HG02885 (cell line): Measurements from ENCODE around the gene M1AP.
A peak's percentile ranks its signal among the peaks of the same experiment; 100 is the strongest.
"Not testable (repeated sequence)": the region's sequence is repeated elsewhere in the genome, so short reads cannot be mapped to it uniquely, and the experiment has no call there.

ENCODE experiments used
- ATAC-seq: cut with Tn5 transposase; IDR thresholded peaks from one replicate; pipeline ENCODE4 v1.9.1; 2021; ENCODE audit warnings: mild to moderate bottlenecking; ENCODE audit not compliant: unreplicated experiment, poor library complexity

Gene M1AP

GRCh38 chr2:74569686-74570085 is 78.4 kb downstream of the M1AP start:
- no peak for ATAC-seq

GRCh38 chr2:74567881-74568280 is 80.2 kb downstream of the M1AP start:
- ATAC-seq, result no peak

GRCh38 chr2:74566754-74567085 is 81.4 kb downstream of the M1AP start:
- ATAC-seq, result no peak

- ATAC-seq, result no peak
These were observed 81.9 kb downstream of the M1AP start for GRCh38 chr2:74566076-74566753.

GRCh38 chr2:74564222-74564621 is 83.9 kb downstream of the M1AP start:
- no peak for ATAC-seq

GRCh38 chr2:74562126-74562775 is 85.9 kb downstream of the M1AP start:
- ATAC-seq, result no peak

- not testable (repeated sequence) for ATAC-seq
These were observed 87.1 kb downstream of the M1AP start for GRCh38 chr2:74561022-74561421.

GRCh38 chr2:74560591-74560990 is 87.5 kb downstream of the M1AP start:
- no peak for ATAC-seq

GRCh38 chr2:74559912-74560311 is 88.2 kb downstream of the M1AP start:
- ATAC-seq, result no peak

GRCh38 chr2:74558284-74559230 is 89.6 kb downstream of the M1AP start:
- ATAC-seq, result no peak

GRCh38 chr2:74556831-74557370 is 91.2 kb downstream of the M1AP start:
- no peak for ATAC-seq

GRCh38 chr2:74556159-74556558 is 92.0 kb downstream of the M1AP start:
- no peak for ATAC-seq

GRCh38 chr2:74555610-74556103 is 92.5 kb downstream of the M1AP start:
- ATAC-seq, result no peak

GRCh38 chr2:74554820-74555531 is 93.2 kb downstream of the M1AP start:
- ATAC-seq, result peak; percentile 39

GRCh38 chr2:74553892-74554819 is 94.0 kb downstream of the M1AP start, which contains the start of the genes DOK1 and LOXL3:
Gene DOK1 (plus strand): TSS chr2:74554720. CDS start chr2:74554755, 35 bp downstream.
Gene LOXL3 (minus strand): TSS chr2:74553942. CDS start chr2:74552634, 1,308 bp downstream.
- peak; percentile 58 for ATAC-seq

GRCh38 chr2:74552914-74553811 is 95.0 kb downstream of the M1AP start:
- no peak for ATAC-seq

GRCh38 chr2:74551942-74552913 is 95.9 kb downstream of the M1AP start:
- no peak for ATAC-seq
